Measurements from ENCODE around the gene ACOX1.

Gene ACOX1

GRCh38 chr17:75978938-75979704 lies at the start of gene ACOX1, which contains the start of gene TEN1:
Gene ACOX1 (minus strand): TSS chr17:75979166. CDS start chr17:75979073, 93 bp downstream.
Gene TEN1 (plus strand): TSS chr17:75979240. CDS start chr17:75986193, 6,953 bp downstream.
- DNase-seq (ENCODE audit: low read depth in 2 of 2) = peak; percentile 93 to 97

- DNase-seq (ENCODE audit: low read depth in 2 of 2) = no peak
These were observed 48.3 kb upstream of the ACOX1 start, which contains the start of gene EVPL for GRCh38 chr17:76027159-76027839. Gene EVPL (minus strand): TSS chr17:76027306. CDS start chr17:76027198, 108 bp downstream.

GRCh38 chr17:76026714-76027158 lies 47.8 kb upstream of the ACOX1 start:
- DNase-seq (ENCODE audit: low read depth in 2 of 2) = no peak

- DNase-seq (ENCODE audit: low read depth in 2 of 2) = no peak
These were observed 46.3 kb upstream of the ACOX1 start for GRCh38 chr17:76025294-76025693.

GRCh38 chr17:76024353-76024752 lies 45.4 kb upstream of the ACOX1 start:
- no peak for DNase-seq (ENCODE audit: low read depth in 2 of 2)

GRCh38 chr17:76023900-76024237 lies 44.9 kb upstream of the ACOX1 start:
- no peak for DNase-seq (ENCODE audit: low read depth in 2 of 2)

GRCh38 chr17:76022973-76023899 lies 44.3 kb upstream of the ACOX1 start:
- no peak for DNase-seq (ENCODE audit: low read depth in 2 of 2)

GRCh38 chr17:76022285-76022684 lies 43.3 kb upstream of the ACOX1 start:
- DNase-seq (ENCODE audit: low read depth in 2 of 2) = no peak

- no peak for DNase-seq (ENCODE audit: low read depth in 2 of 2)
These were observed 41.0 kb upstream of the ACOX1 start for GRCh38 chr17:76019833-76020467.

GRCh38 chr17:76018801-76019200 lies 39.8 kb upstream of the ACOX1 start:
- DNase-seq (ENCODE audit: low read depth in 2 of 2) = no peak

- no peak for DNase-seq (ENCODE audit: low read depth in 2 of 2)
These were observed 39.3 kb upstream of the ACOX1 start for GRCh38 chr17:76018340-76018680.

- DNase-seq (ENCODE audit: low read depth in 2 of 2) = no peak
These were observed 38.7 kb upstream of the ACOX1 start for GRCh38 chr17:76017481-76018339.

GRCh38 chr17:76014925-76015261 lies 35.9 kb upstream of the ACOX1 start:
- DNase-seq (ENCODE audit: low read depth in 2 of 2) = no peak

GRCh38 chr17:76014100-76014924 lies 35.3 kb upstream of the ACOX1 start:
- peak; percentile 54 to 65 for DNase-seq (ENCODE audit: low read depth in 2 of 2)

- no peak for DNase-seq (ENCODE audit: low read depth in 2 of 2)
These were observed 34.5 kb upstream of the ACOX1 start for GRCh38 chr17:76013377-76013932.

GRCh38 chr17:76011951-76012350 lies 33.0 kb upstream of the ACOX1 start:
- no peak for DNase-seq (ENCODE audit: low read depth in 2 of 2)

- no peak for DNase-seq (ENCODE audit: low read depth in 2 of 2)
These were observed 31.1 kb upstream of the ACOX1 start for GRCh38 chr17:76009969-76010661.

- no peak for DNase-seq (ENCODE audit: low read depth in 2 of 2)
These were observed 30.5 kb upstream of the ACOX1 start for GRCh38 chr17:76009447-76009846.
